Gastroesophageal sphincter (tissue), 4 donors: Measurements from ENCODE around the gene MADD. TPM values are rescaled to one million over a fixed set of nuclear protein-coding genes. Genes with fewer than 3 reads are reported as not detected.

Experiments
- ATAC-seq: fragments of 150-250 bp; one replicate; pipeline ENCODE4 v1.9.1; 2016; ENCODE audit warnings: mild to moderate bottlenecking, moderate library complexity
- H3K27ac ChIP-seq, 4 donors: fragments of 200-600 bp; sonication (generic) in 3 of 4; 1 replicate in 3 of 4; 2 replicates in 1 of 4; pipeline ENCODE4 v1.5.1; 2016 to 2019
- H3K27me3 ChIP-seq: fragments of 200-600 bp; sonication (generic); one replicate; pipeline ENCODE4 v1.5.1; 2019
- H3K36me3 ChIP-seq, 2 donors: fragments of 200-600 bp; sonication (generic); one replicate each; pipeline ENCODE4 v1.5.1; 2019; ENCODE audit warnings: control low read depth in 1 of 2
- H3K4me1 ChIP-seq, 3 donors: fragments of 200-600 bp; sonication (generic); 1 replicate in 2 of 3; 2 replicates in 1 of 3; pipeline ENCODE4 v1.5.1; 2016 to 2019; ENCODE audit warnings: control low read depth in 2 of 3
- H3K4me3 ChIP-seq, 2 donors: fragments of 200-600 bp; sonication (generic); one replicate each; pipeline ENCODE4 v1.5.1; 2019; ENCODE audit warnings: mild to moderate bottlenecking in 1 of 2, moderate library complexity in 1 of 2
- H3K9me3 ChIP-seq, 3 donors: fragments of 200-600 bp; sonication (generic); one replicate each; pipeline ENCODE4 v1.5.1; 2017 to 2019; ENCODE audit warnings: control low read depth in 2 of 3
- CTCF ChIP-seq, 4 experiments: fragments of 200-600 bp in 2 of 4; fragments of 450-650 bp in 2 of 4; sonication (generic) in 1 of 4; IDR thresholded peaks; one replicate each; pipeline ENCODE4 v1.5.1; 2017 to 2019; ENCODE audit warnings: antibody characterized with exemption in 4 of 4, mild to moderate bottlenecking in 2 of 4, moderate library complexity in 2 of 4
- EP300 ChIP-seq: sonication (generic); formaldehyde crosslinking; IDR thresholded peaks from one replicate; pipeline ENCODE4 v1.6.1; 2017; ENCODE audit warnings: antibody characterized with exemption, mild to moderate bottlenecking
- POLR2A ChIP-seq, 2 donors: fragments of 450-650 bp; IDR thresholded peaks; one replicate each; pipeline ENCODE4 v1.6.1; 2017; ENCODE audit warnings: antibody characterized with exemption in 2 of 2, mild to moderate bottlenecking in 2 of 2, moderate library complexity in 1 of 2
- POLR2AphosphoS5 ChIP-seq: sonication (generic); formaldehyde crosslinking; IDR thresholded peaks from one replicate; pipeline ENCODE4 v1.6.1; 2017; ENCODE audit warnings: antibody characterized with exemption
- WGBS, 2 donors: methylation state at CpG; one replicate each; pipeline ENCODE4 v1.1.5; 2018; ENCODE audit warnings: low coverage in 1 of 2; 5-methylcytosine and 5-hydroxymethylcytosine counted together
- total RNA-seq, 4 donors: library from RNA; depleted of rRNA; stranded (reverse); fragments of >200 nt; gene quantifications; one replicate each; pipeline ENCODE4 v1.1.0, GENCODE V29; 2016

MADD gene
- total RNA-seq, 4 donors from 2014 or later, result 23.7 to 33.9 (median 29.4) TPM

DNA sequence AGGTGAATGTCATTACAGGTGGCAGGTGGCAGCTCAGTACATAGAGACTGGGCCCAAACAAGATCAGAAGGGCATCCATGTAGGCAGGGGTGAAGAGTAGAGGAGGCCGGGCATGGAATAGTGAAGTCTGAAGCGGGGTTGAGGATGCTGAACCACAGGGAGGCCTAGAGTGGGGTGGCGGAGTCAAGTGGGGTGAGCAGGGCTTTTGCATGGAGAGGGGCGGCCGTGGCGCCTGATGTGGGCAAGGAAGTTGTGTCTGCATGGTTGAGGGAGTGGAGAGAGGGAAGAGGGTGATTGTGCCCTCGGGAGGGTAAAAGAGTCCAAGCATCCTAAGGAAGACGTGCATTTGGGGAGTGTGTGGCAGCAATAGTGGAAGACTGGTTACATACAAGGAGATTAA lies 40.8 kb upstream of the MADD start:
- no peaks in the 10 kb centered on the region for H3K9me3 ChIP-seq
- no peak for TF ChIP-seq POLR2A (IDR thresholded peaks at IDR 0.05)
- TF ChIP-seq CTCF (IDR thresholded peaks at IDR 0.05), result no peak
- no peak for TF ChIP-seq EP300
- TF ChIP-seq POLR2AphosphoS5, result no peak
- ATAC-seq, result no peak
- H3K4me3 ChIP-seq, result no peak overlapping the region
- peaks cover 0 to 5% (median 0%) of the 10 kb centered on the region in 3 donors for H3K4me1 ChIP-seq
- peaks cover 0 to 87% of the 10 kb centered on the region in 2 donors for H3K36me3 ChIP-seq
- 82 to 94% methylated on average over 7 to 8 of the region's 8 CpGs for WGBS, 2 donors
- H3K27ac ChIP-seq, result no peak overlapping the region
- H3K27me3 ChIP-seq, result no peaks in the 10 kb centered on the region

DNA sequence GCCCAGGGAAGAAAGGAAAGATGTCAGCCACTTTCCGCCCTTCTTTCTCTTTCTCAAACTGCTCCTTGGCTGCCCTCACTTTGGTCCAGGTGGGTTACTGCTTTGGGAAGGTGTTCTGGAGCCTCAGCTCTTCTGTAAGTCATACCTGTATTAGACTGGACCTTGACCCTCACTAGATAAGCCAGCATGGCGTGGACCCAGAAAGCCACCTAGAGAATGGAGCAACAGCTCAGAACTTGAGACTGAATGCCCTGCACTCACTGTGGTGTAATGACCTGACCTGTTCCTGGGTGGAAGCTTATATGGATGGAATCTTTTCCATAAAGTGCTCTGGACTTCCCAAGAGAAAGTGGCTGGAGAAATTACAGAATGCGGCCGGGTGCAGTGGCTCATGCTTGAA lies 36.9 kb upstream of the MADD start:
- peaks cover 0 to 86% of the 10 kb centered on the region in 2 donors for H3K36me3 ChIP-seq
- no peak for ATAC-seq
- no peak overlapping the region for H3K4me3 ChIP-seq
- TF ChIP-seq POLR2AphosphoS5 (no peak), POLR2A (IDR thresholded peaks at IDR 0.05) (no peak), CTCF (IDR thresholded peaks at IDR 0.05) (no peak), EP300 (no peak)
- no peak overlapping the region for H3K27ac ChIP-seq
- no peaks in the 10 kb centered on the region for H3K27me3 ChIP-seq
- H3K4me1 ChIP-seq, result peaks cover 0 to 16% (median 0%) of the 10 kb centered on the region in 3 donors
- H3K9me3 ChIP-seq, result no peaks in the 10 kb centered on the region
- WGBS, 2 donors, result 96% methylated on average over 3 of the region's 4 CpGs; no CpG with 5 or more reads in 1 of the 2 donors

GRCh38 chr11:47233989-47234668 lies 35.8 kb upstream of the MADD start:
- peaks cover 0 to 91% of the 10 kb centered on the region in 2 donors for H3K36me3 ChIP-seq
- peak overlapping the region in 3 of 4 donors; percentile 5 to 71 (median 12) for H3K27ac ChIP-seq
- ATAC-seq, result peak; percentile 39
- H3K27me3 ChIP-seq, result no peaks in the 10 kb centered on the region
- H3K4me1 ChIP-seq, result peaks cover 0 to 16% (median 0%) of the 10 kb centered on the region in 3 donors
- H3K4me3 ChIP-seq, result no peak overlapping the region
- WGBS, 2 donors, result 65% methylated on average over 9 of the region's 11 CpGs; no CpG with 5 or more reads in 1 of the 2 donors
- H3K9me3 ChIP-seq, result no peaks in the 10 kb centered on the region
- no peak for TF ChIP-seq POLR2A (IDR thresholded peaks at IDR 0.05)
- peak in 2 of 4 experiments; percentile 15 to 46 for TF ChIP-seq CTCF (IDR thresholded peaks at IDR 0.05)
- TF ChIP-seq POLR2AphosphoS5, result no peak
- TF ChIP-seq EP300, result no peak

DNA sequence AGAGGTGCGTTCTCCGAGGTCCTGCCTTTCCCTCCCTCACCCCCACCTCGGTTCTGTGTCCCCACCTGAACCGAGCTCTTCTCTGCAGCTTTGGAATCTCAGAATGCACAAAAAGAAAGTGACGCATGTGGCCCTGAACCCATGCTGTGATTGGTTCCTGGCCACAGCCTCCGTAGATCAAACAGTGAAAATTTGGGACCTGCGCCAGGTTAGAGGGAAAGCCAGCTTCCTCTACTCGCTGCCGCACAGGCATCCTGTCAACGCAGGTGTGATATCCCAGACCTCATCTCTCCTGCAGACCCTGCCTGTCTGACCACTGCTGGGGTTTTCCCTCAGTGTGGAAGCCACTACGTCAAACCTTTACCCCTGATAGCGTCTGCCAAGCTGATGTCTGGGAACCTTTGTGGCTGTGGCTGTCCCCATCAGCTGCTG lies 35.2 kb upstream of the MADD start:
- H3K9me3 ChIP-seq, result no peaks in the 10 kb centered on the region
- WGBS, 2 donors, result 41% methylated on average over 11 of the region's 12 CpGs; no CpG with 5 or more reads in 1 of the 2 donors
- H3K36me3 ChIP-seq, result peaks cover 0 to 91% of the 10 kb centered on the region in 2 donors
- H3K4me1 ChIP-seq, result peaks cover 0 to 16% (median 0%) of the 10 kb centered on the region in 3 donors
- H3K27ac ChIP-seq, result peak overlapping the region in 3 of 4 donors; percentile 5 to 71 (median 12)
- peak; percentile 29 for ATAC-seq
- no peaks in the 10 kb centered on the region for H3K27me3 ChIP-seq
- no peak for TF ChIP-seq EP300
- no peak for TF ChIP-seq POLR2AphosphoS5
- no peak for TF ChIP-seq CTCF (IDR thresholded peaks at IDR 0.05)
- no peak for TF ChIP-seq POLR2A (IDR thresholded peaks at IDR 0.05)
- H3K4me3 ChIP-seq, result no peak overlapping the region

DNA sequence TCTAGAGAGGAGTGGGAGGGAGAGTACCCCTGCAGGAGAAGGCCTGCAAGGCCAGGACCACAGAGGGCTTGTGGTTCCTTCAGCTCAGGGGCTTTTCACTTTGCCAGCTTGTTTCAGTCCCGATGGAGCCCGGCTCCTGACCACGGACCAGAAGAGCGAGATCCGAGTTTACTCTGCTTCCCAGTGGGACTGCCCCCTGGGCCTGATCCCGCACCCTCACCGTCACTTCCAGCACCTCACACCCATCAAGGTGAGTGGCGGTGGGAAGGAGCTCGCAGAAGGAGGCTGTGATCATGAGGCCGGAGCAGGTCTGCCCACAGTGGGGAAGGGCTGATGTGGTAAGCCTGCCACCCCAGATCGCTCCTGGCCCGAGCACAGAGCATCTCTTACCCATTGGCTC lies 34.8 kb upstream of the MADD start:
- Histone ChIP-seq H3K36me3 (peaks cover 0 to 91% of the 10 kb centered on the region in 2 donors), H3K27me3 (no peaks in the 10 kb centered on the region), H3K27ac (peak overlapping the region in 1 of 4 donors; percentile 71), H3K4me3 (no peak overlapping the region), H3K9me3 (no peaks in the 10 kb centered on the region), H3K4me1 (peaks cover 0 to 16% (median 0%) of the 10 kb centered on the region in 3 donors)
- no peak for TF ChIP-seq EP300
- no peak for TF ChIP-seq CTCF (IDR thresholded peaks at IDR 0.05)
- TF ChIP-seq POLR2A (IDR thresholded peaks at IDR 0.05), result no peak
- no peak for TF ChIP-seq POLR2AphosphoS5
- no peak for ATAC-seq
- WGBS, 2 donors, result 90 to 96% methylated on average over 2 to 4 of the region's 12 CpGs
